GM12872 (cell line): ENCODE measurements around the gene MCRS1.

Experiments used
- CTCF ChIP-seq: IDR thresholded peaks from 3 replicates; pipeline ENCODE4 v1.5.1; 2011; ENCODE audit warnings: low read depth, mild to moderate bottlenecking, low read length, moderate library complexity; ENCODE audit not compliant: insufficient read depth

MCRS1 gene

DNA sequence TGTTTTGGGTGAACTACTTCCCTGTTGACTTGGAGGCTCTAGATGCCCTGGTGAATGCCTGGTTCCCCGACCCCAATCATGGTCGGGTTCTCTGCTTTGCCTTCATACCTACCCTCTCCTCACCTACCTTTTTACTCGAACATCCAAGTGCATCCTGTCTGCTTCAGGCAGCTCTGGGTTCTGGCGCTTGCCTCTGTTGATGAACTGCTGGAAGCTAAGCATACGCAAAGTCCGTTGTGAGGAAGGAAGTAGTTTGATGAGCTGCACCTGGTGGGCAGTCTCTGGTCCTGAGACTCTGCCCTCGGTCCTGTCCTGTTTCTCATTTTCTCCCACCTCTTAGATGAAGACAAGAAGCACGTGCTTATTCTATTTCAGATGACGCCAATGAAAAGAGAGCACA is 15.5 kb downstream of the MCRS1 start:
- TF ChIP-seq CTCF: no peak

GRCh38 chr12:49552014-49552413 is 15.9 kb downstream of the MCRS1 start:
- no peak for TF ChIP-seq CTCF

- TF ChIP-seq CTCF: no peak
Observed at GRCh38 chr12:49550693-49551252, 17.2 kb downstream of the MCRS1 start.

DNA sequence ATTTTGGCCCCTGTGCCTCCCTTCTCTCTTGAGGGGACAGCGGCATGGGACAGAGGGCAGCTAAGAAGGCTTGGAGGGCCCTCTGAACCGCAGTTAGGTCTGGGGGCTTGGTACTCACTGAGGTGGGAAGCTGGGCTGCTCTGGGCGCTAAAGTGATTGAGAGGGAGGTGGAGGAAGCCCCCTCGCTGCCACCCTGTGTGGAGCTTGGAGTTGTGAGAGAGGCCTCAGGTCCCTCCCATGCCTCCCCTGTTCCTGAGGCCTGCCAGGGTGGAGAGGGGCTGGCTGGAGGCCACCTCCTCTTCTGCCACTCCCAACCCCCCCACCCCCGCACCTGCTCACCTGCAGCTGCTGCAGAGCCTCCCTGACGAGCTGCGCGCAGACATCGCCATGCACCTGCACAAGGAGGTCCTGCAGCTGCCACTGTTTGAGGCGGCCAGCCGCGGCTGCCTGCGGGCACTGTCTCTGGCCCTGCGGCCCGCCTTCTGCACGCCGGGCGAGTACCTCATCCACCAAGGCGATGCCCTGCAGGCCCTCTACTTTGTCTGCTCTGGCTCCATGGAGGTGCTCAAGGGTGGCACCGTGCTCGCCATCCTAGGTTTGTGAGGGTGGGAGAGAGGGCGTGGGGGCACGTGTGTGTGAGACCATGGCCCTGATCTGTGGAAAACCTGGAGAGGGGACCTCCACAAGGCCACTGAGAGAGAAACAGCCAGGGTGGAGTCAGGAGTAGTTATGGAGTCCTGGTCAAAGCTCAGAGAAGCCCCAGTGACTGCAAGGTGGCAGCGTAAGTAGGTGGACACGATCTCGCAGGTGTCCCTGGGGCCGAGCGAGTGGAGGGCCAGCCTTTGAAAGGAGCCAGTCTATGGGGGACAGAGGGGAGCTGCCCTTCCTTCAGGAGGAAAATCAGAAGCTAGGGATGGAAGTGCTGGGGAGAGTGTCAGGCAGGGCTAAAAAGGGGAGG is 17.9 kb downstream of the MCRS1 start:
- TF ChIP-seq CTCF: no peak

GRCh38 chr12:49548822-49549648 is 18.9 kb downstream of the MCRS1 start:
- peak; percentile 9; the same call in 1 of the 3 replicates for TF ChIP-seq CTCF

DNA sequence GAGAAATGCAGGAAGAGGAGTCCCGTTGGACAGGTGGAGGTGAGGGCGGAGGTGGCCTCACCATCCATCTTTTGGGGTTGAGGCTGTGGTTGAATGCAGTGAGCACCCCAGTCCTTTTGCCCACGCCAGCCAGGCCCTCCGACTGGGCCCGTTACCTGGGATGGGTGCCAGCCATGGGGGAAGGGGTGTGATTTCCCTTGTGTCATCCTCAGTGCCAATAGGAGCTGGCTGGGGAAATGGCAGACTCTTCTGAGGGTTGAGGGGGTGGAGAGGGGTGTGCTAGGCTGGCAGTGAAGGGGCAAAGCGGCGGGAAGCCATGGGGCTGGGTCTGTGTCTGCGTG is 19.5 kb downstream of the MCRS1 start:
- no peak for TF ChIP-seq CTCF

- TF ChIP-seq CTCF: no peak
Observed at GRCh38 chr12:49547090-49547690, 20.8 kb downstream of the MCRS1 start.
